NCI-H1105 treated with DMSO at 0.1 percent for 48 hours (cell line): Measurements from ENCODE around the gene LILRB5.
"Not testable (repeated sequence)": the region's sequence is repeated elsewhere in the genome, so short reads cannot be mapped to it uniquely, and the experiment has no call there.

Source experiments
- DNase-seq: peaks from one replicate; lab custom pipeline; 2025; lab: John Stamatoyannopoulos, UW

Gene LILRB5

DNA sequence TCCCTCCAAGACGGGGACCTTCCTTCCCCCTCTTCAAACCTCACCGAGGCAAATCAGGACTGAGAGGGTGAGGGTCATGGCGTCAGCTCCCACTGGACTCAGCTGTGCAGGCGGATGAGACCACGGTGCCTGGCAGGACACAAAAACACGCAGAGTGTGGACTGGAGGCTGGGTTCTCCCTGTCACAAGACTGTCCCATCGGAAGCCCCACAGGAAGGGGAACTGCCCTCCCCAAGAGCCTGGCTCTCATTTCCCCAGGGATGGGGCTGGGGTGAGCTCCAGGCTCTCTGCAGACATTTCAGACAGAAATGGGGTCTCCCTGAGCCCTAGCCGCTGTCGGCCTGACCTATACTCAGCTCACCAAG is at the start of gene LILRB5:
LILRB5 (minus strand) TSS at position 158 of the 365 bp plus-strand sequence; CDS start at position 78, 80 bp downstream.
- no peak for DNase-seq

DNA sequence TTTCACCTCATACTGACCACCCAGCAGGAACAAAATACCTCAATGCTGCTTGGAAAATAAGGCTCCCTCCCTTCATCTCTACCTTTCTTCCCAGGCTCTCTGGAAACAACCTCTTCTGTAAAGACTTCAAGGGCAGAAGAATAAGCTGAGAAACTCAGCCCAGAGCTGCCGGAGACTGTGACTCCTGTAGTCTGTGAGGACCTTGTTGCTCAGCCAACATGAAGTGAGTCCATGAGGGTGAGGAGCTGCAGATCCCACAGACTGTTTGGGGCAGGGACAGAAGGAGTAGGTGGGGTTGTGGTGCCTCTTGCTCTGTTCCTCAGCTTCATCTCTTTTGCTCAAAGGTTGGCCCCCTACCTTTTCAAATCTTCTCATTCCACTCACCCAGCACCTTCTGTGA is 48.1 kb upstream of the LILRB5 start:
- no peak for DNase-seq

DNA sequence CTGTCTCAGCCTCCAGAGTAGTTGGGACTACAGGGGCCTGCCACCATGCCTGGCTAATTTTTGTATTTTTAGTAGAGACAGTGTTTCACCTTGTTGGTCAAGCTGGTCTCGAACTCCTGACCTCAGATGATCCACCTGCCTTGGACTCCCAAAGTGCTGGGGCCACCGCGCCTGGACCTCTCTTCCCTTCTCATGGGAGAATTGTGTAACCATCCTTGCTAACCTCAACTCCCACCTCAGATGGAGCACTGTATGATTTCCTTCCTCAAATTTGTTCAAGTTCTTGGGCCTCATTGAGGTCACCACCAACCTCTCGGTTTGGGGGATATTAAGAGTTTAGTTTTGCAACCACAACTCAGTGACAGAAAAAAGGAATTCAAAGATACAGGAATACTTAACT is 45.2 kb upstream of the LILRB5 start:
- DNase-seq: no peak

DNA sequence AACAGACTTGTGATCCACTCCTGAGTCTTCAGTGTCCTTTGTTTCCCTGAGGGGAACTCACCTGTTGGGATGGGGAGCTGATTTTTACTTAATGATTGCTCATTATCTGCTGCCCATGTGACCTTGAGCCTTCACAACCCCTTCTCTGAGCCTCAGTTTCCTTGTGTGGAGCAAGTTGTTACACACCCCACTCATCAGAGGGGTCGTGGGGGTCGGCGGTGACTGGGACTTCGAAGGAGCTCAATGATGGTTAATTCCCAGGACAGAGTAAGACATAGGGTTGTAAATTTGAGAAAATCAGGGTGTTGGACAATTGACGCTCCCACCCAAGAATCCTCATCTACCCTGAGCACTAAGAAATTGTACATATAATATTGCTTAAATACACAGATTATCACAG is 42.4 kb upstream of the LILRB5 start:
- no peak for DNase-seq

DNA sequence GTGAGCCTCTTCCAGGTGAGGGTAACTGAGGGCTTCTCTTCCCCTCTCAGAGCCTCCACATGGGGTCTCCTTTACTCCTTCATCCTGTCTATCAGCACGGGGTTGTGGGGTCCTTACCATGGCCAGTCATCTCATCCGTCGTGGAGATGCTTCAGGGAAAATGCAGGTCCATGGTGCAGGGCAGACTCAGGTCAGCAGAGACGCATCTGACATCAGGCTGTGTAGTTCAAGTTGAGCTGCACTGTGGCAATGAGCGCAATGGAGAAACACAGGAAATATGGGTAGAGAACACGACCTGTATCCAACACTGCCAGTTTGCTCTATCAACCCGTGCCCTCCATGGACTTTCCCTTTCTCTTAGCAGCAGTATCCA is 42.0 kb upstream of the LILRB5 start:
- no peak for DNase-seq

DNA sequence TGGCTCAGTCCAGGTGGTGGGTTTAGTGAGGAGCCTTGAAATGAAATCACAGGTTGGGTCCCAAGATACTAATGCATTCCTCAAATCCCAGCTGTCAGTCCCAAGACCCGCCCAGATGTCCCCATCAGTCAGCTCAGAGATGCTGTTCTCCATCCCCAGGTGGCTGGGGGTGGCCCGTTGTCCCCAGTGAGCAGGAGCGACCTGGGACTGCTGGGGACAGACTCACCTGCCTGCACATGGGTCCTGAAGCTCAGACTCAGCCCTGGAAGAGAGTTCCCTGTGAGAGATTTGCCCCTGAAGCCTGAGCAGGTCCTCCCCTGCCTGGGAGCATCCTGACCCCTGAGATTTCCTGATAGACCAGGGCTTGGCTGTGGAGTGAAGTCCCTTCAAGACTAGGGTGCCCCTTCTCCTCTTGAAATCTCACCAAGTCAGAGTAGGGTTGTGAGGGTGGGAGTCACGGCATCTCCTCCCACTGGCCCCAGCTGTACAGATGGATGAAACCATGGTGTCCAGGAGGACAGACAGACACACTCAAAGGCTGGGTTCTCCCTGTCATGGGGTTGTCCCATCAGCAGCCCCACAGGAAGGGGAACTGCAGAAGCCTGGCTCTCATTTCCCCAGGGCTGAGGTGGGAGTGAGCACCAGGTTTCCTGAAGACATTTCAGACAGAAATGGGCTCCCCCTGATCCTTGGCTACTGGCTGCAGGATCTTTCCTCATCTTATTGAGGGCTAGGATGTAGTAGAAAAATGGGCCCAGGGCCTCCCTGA is 41.5 kb upstream of the LILRB5 start:
- no peak for DNase-seq

DNA sequence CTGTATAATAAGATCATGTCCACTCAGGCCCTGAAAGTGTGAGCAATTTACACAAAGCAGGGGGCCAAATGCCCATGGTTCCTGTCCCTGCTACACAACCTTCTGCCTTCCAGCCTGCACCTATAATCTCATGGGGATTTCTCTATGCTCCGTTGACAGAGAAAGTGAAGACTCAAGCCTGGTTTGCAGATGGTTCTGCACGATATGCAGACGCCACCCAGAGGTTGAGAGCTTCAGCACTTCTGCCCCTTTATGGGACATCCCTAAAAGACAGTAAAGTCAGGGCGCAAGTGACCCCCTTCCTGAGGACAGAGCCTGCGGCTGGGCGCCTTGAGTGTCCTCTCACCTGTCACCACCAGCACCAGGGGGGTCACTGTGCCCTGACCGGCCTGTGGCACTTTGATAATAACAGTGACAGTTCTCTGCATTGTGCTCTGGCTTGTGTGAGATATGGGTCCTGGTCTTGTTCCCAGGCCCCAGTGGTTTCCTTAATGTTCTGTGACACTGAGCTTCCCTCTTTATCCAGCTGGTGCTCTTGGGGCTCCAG is 40.8 kb upstream of the LILRB5 start:
- no peak for DNase-seq

DNA sequence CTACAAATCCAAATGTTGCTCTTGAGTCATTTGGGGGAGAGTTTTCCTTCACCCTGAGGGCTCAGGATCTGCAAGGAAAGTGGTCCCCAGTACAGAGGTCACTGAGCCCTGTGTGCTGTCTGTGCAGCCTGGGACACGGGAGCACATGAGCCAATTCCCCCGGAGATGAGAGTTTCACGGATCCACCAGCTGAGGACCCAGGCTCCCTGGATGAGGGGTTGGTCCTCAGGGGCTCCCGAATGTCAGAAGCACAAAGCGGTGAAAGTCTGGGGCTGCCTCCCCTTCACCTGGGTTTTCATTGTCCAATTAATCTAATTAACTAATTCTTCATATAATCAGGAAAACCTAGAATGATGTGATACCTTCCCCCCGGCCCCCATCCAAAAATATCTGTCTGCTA is 37.5 kb upstream of the LILRB5 start:
- DNase-seq: no peak

DNA sequence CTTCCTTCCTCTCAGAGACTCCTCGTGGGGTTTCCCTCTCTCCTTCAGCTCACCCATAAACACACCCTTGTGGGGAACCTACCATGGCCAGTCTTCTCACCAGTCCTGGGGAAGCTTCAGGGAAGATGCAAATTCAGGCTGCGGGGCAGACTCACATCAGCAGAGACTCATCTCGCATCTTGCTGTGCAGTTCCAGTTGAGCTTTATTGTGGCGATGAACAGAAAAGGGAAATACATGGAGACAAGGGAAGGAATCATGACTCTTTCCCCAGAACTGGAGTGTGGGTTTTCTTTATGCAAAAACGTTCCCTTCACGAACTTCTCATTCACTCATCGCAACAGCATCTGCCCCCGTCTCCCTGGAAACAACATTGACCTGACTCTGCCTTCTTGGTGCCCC is 32.1 kb upstream of the LILRB5 start:
- not testable (repeated sequence) for DNase-seq

DNA sequence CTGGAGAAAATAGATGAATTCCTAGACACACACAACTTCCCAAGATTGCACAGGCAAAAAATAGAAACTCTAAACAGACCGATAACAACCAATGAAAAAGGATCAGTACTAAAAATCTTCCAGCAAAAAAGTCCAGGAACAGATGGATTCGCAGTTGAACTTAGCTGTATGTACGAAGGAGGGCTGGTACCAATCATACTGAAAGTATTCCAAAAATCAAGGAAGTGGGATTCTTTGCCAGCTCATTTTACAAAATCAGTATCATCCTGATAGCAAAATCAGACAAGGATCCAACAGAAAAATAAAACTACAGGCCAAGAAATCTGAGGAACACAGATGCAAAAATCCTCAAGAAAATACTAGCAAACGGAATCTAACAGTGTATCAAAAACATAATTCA is 30.4 kb upstream of the LILRB5 start:
- DNase-seq: no peak

DNA sequence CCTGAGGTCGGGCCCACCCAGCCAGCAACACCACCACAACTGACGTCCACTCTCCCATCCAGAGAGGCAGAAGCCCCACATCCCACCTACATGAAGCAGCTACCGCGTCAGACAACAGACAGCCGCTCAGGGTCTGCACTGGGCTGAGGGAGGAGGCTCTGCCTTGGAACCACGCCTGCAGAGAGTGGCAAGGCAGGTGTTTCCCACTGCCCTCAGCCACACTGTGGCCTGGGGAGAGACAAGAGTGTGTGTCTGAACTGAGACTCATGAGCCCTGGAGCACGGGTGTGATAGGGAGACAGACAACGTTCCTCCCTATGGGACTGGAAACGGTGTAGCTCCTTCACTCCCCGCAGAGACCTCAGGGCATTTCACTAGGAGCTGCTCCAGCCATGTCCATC is 29.2 kb upstream of the LILRB5 start:
- not testable (repeated sequence) for DNase-seq

DNA sequence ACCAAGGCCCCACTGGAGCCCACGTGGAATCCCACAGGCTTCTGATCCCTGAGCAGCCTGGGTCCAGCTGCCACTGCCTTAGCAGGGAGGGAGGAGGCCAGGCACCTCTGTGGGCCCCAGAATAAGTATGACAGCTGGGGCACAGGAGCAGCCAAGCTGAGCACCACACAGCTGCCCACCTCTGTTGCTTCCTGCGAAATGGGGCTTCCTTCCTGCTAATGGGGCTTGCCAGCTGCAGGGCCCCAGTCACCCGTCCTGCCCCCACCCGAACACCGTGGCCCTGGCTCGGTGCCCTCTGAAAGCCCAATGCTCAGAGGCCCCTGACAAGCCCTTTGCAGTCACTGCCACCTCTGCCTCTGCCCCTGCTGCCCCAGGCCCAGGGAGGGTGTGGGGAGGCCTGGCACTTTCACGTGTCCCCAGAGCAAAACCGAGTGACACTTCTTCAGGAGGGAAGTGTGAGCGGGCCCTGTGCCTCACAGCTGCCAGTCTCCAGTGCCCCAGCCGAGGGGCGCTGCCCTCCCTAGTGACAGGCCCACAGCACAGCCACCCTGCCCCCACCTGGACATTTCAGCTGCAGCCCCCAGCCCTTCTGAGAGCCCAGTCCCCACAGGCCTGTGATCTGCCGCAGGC is 28.5 kb upstream of the LILRB5 start:
- DNase-seq: not testable (repeated sequence)

DNA sequence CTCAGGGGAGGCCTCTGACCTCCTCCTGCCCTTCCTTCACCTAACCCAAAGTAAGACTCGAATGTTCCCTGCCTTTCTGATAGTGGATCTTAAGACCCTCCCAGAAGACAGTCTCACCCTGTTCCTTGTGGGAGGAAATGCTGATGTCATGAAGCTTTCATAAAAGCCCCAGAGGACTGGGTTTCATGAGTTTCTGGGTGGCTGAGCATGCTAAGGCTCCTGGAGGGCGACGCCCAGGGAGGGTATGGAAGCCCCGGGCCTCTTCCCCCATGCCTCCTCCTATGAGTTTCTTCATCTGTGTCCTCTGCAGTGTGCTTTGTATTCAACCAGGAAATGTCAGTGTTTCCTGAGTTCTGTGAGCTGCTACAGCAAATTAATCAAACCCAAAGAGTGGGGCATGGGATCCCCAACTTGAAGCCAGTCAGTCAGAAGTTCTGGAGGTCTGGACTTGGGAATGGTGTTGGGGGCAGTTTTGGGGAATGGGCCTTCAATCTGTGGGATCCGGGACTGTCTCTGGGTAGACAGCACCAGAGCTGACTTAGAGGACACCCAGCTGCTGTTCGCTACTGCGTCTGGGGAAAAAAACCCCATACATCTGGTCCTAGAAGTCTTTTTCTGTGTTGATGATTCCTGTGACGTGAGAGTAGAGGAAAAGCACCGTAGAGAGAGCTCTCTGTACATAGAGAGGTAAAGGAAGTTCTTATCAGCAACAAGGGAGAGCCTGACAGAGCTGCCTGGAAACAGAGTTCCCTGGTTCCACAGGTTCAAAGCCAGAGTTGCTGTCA is 25.8 kb upstream of the LILRB5 start:
- DNase-seq: no peak

DNA sequence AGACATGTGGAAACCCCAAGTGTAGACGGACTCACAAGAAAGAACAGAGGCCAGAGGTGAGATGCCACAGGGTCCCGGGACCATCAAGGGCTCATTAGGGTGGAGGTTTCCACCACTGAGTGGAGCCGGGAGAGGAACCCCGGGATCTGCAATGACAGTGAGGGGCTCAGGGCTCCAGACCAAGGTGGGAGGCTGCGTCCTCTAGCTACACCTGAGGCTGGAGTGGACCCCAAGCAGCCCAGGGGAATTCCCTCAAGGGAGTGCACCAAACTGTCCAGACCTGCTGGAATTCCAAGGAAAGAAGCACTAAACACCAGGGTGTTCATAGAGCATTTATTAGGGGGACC is 24.6 kb upstream of the LILRB5 start:
- DNase-seq: not testable (repeated sequence)

DNA sequence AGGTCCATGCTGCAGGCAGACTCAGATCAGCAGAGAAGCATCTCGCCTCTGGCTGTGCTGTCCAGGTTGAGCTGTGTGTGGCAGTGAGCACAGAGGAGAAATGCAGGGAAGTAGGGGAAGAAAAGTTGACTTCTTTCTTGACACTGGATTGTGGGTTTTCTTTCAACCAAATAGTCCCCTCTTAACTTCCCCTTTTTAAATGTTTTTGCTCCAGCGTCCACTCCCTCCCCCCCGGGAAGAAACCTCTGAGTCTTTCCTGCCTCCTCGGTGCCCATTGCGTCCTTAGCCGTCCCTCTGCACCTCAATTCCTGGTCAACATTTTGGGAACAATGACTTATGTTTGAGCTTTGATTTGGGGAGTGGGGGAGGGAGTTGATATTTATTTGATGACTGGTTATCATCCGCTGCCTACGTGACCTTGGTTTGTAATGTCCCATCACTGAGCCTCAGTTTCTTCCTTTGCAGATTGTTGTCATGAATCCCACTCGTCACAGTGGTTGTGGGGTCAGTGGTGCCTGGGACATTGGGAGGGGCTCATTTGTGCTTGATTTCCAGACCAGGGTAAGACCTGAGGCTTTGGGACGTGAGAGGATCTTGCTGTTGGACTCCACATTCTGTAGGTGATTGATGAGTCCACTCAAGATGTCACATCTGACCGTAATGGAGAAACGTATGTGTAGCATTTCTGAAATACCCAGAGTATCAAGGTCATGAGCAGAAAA is 24.1 kb upstream of the LILRB5 start, which contains the start of gene LILRB2:
LILRB2 (minus strand) TSS at position 104 of the 722 bp plus-strand sequence. CDS start 614 bp downstream, outside the sequence.
- DNase-seq: no peak

DNA sequence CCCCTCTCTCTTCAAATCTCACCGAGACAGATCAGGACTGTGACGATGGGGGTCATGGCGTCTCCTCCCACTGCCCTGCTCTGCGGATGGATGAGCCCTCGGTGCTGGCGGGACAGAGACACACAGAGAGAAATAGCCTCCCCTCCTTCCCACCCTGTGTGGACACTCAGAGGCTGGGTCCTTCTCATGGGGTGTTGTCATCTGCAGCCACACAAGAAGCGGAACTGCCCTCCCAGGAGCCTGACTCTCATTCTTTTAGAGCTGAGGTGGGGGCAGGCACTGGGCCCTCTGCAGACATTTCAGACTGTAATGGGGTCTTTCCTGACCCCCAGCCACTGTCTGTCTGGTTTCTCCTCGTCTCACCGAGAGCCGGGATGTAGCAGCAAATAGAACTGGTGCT is 23.4 kb upstream of the LILRB5 start:
- not testable (repeated sequence) for DNase-seq

DNA sequence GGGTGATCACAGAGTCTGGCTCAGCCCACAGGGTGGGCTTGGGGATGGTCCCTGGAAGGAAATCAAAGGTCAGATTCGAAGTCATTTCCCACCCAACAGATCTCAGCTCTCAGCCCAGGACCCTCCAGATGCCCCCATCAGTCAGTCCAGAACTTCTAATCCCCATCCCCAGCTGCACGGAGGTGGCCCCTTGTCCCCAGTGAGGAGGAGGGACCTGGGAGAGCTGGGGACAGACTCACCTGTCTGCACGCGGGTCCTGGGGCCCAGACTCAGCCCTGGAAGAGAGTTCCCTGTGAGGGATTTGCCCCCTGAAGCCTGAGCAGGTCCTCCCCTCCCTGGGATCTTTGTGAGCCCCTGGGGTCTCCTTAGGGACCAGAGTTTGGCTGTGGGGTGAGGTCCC is 23.0 kb upstream of the LILRB5 start:
- not testable (repeated sequence) for DNase-seq

DNA sequence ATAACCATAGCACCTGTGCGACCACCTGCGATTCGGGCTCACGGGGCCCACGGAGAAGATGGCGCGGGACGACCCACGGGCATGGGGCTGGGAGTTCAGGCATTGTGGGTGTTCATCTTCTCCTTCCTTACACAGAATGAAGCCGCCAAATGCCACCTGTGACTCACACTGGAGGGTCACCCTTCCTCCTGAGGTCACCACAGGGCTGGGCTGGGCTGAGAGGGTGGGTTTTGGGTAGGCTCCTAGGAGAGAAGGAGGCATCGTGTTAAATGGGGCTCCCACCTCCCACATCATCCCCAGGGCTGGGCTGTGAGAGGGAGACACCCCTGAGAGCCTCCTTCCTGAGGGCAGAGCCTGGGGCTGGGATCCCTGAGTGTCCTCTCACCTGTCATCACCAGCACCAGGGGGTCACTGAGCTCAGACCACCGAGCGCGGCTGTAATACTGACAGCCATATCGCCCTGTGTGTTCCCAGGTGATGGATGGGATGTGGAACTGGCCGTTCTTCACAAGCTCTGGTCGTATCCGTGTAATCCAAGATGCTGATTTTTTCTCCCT is 22.4 kb upstream of the LILRB5 start:
- DNase-seq: no peak

DNA sequence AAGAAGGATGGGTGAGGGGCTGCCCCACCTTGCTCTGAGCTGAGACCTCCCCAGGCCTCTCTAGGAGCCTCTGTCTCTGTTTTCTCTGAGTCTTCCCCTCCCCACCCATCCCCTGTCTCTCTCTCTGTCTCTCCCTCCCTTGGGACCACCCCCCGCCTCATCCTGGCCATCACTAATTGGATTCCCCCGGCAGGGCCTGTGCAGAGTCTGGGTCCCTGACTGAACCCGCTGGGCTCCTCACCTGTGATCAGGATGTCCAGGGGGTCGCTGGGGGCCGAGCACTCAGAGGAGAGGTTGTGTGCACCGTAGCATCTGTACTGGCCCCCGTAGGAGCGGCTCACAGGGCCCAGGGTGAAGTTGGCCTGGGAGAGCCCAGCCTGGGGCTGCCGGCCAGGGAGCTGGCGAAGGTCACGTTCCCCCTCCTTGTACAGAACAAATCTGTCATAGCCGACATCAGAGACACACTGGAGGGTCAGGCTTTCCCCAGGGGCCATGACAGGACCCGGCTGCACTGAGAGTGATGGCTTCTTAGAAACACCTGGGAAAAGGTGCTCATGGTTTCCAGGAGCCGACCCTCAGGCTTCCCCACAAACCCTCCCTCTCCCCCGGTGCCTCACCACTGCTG is 21.6 kb upstream of the LILRB5 start:
- DNase-seq: not testable (repeated sequence)

DNA sequence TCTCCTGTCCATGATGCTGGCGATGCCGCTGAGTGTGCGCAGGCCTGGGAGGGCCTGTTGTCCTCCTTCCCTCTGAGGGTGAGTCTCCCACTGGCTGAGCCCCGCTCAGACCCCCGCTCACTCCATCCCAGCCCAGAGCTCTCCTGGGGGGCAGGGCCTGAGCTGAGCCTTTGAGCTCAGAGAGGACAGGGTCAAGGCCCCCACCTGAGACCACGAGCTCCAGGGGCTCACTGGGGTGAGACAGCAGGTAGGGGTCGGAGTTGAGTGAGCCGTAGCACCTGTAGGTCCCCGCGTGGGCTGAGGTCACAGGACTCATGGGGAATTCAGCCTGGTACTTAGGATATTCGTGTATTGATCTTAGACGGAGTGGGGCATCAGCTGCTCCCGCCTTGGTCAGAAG is 21.0 kb upstream of the LILRB5 start:
- not testable (repeated sequence) for DNase-seq

DNA sequence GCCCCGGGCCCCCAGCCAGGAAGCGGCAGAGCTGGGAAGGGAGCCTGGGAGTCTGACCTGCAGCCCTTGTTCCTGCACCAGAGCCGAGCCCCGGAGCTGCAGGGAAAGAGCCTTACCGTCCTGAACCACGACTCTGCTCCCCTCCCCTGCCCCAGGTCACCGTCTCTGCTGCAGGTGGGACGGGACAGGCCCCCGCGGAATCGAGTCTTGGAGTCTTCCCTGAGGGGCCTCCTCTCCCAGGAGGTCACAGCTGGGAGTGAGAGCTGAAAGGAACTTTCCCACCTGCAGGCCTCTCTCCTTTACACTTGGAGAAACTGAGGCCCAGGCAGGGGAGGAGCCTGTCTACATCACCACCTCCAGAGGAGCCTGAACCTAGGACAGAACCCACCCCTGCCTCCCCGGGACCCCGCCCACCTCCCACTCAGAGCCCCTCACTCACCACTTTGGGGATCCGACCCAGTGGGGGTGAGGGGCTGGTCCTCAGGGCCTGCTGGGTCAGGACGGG is 20.1 kb upstream of the LILRB5 start:
- DNase-seq: not testable (repeated sequence)
